Measurements from ENCODE around the gene INHBC. TPM values are rescaled to one million over a fixed set of nuclear protein-coding genes. Genes with fewer than 3 reads are reported as not detected.

INHBC gene, protein sequence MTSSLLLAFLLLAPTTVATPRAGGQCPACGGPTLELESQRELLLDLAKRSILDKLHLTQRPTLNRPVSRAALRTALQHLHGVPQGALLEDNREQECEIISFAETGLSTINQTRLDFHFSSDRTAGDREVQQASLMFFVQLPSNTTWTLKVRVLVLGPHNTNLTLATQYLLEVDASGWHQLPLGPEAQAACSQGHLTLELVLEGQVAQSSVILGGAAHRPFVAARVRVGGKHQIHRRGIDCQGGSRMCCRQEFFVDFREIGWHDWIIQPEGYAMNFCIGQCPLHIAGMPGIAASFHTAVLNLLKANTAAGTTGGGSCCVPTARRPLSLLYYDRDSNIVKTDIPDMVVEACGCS
- not detected for total RNA-seq
- polyA plus RNA-seq, result not detected
- long read RNA-seq, donor 1, result 0 reads
- long read RNA-seq, donor 2, result 0 reads

DNA sequence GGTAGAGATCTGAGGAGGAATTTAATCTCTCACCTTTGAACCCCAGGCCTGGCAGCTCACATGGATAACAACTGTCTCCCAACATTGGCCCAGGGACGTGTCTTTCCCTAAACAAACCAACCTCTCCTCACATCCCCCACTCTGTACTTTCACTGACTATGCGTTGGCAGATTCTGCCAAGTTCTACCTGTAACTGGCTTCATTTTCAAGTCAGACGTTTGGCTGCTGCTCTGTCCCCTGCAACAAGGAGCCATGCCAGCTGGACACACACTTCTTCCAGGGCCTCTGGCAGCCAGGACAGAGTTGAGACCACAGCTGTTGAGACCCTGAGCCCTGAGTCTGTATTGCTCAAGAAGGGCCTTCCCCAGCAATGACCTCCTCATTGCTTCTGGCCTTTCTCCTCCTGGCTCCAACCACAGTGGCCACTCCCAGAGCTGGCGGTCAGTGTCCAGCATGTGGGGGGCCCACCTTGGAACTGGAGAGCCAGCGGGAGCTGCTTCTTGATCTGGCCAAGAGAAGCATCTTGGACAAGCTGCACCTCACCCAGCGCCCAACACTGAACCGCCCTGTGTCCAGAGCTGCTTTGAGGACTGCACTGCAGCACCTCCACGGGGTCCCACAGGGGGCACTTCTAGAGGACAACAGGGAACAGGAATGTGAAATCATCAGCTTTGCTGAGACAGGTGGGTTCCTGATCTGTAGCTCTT is at the start of gene INHBC:
Gene INHBC (plus strand): TSS at position 268 of the 707 bp plus-strand sequence. CDS start 103 bp downstream, at position 371.
- intact Hi-C loops (cut with DNase I), result no loop called here
- DNase-seq (no peak), ATAC-seq (ENCODE audit: low FRiP score) (no peak)
- WGBS, 2 donors, result 74 to 75% methylated on average over 8 of the region's 8 CpGs
- H3K36me3 ChIP-seq (ENCODE audit: control insufficient read depth in 1 of 2, insufficient read depth in 2 of 2, low read length in 1 of 2), result no peaks in the 10 kb centered on the region
- H3K4me3 ChIP-seq (ENCODE audit: low read length in 2 of 2), result no peak within 1 kb of the TSS
- no peaks in the 10 kb centered on the region for H3K27me3 ChIP-seq (ENCODE audit: control insufficient read depth in 1 of 2, insufficient read depth in 2 of 2, low read length in 1 of 2)
- H3K27ac ChIP-seq (ENCODE audit: low read depth in 1 of 2, low read length in 2 of 2), result no peak within 1 kb of the TSS
- H3K4me1 ChIP-seq (ENCODE audit: control insufficient read depth in 1 of 2, insufficient read depth in 2 of 2, low read length in 2 of 2), result peaks cover 0 to 6% of the 10 kb centered on the region in 2 donors
- H3K9me3 ChIP-seq (ENCODE audit: control insufficient read depth, low read length), result no peaks in the 10 kb centered on the region

DNA sequence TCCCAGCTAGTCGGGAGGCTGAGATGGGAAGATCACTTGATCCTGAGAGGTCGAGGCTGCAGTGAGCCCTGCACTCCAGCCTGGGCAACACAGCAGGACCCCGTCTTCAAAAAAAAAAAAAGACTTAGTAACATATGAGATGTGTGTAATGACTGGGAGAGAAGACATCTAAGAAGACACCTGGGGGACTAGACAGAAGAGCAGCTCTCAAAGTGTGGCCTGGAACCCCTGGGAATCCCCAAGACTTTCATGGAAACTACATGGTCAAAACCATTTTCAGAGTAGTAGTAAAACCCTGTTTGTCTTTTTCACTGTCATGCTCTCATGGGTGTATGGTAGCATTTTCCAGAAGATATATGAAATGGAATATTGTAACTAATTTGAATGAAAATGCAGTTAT is 49.0 kb upstream of the INHBC start:
- Histone ChIP-seq H3K27ac (ENCODE audit: low read depth in 1 of 2, low read length in 2 of 2) (no peak overlapping the region), H3K4me1 (ENCODE audit: control insufficient read depth in 1 of 2, insufficient read depth in 2 of 2, low read length in 2 of 2) (no peaks in the 10 kb centered on the region), H3K4me3 (ENCODE audit: low read length in 2 of 2) (no peak overlapping the region), H3K27me3 (ENCODE audit: control insufficient read depth in 1 of 2, insufficient read depth in 2 of 2, low read length in 1 of 2) (no peaks in the 10 kb centered on the region), H3K9me3 (ENCODE audit: control insufficient read depth, low read length) (no peaks in the 10 kb centered on the region), H3K36me3 (ENCODE audit: control insufficient read depth in 1 of 2, insufficient read depth in 2 of 2, low read length in 1 of 2) (peaks cover 0 to 2% of the 10 kb centered on the region in 2 donors)
- 83 to 97% methylated on average over 3 of the region's 3 CpGs for WGBS, 2 donors
- DNase-seq, result no peak
- ATAC-seq (ENCODE audit: low FRiP score), result no peak
- intact Hi-C loops (cut with DNase I), result no loop called here

DNA sequence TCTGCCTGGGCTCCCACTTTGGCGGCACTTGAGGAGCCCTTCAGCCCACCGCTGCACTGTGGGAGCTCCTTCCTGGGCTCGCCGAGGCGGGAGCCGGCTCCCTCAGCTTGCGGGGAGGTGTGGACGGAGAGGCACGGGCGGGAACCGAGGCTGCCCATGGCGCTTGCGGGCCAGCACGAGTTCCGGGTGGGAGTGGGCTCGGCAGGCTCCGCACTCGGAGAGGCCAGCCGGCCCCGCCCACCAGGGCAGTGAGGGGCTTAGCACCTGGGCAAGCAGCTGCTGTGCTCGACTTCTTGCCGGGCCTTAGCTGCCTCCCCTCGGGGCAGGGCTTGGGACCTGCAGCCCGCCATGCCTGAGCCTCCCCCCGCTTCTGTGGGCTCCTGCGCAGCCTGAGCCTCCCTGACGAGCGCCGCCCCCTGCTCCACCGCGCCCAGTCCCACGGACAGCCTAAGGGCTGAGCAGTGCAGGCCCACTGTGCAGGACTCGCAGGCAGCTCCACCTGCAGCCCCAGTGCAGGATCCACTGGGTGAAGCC is 48.3 kb upstream of the INHBC start:
- intact Hi-C loops (cut with DNase I), result no loop called here
- H3K4me1 ChIP-seq (ENCODE audit: control insufficient read depth in 1 of 2, insufficient read depth in 2 of 2, low read length in 2 of 2), result no peaks in the 10 kb centered on the region

DNA sequence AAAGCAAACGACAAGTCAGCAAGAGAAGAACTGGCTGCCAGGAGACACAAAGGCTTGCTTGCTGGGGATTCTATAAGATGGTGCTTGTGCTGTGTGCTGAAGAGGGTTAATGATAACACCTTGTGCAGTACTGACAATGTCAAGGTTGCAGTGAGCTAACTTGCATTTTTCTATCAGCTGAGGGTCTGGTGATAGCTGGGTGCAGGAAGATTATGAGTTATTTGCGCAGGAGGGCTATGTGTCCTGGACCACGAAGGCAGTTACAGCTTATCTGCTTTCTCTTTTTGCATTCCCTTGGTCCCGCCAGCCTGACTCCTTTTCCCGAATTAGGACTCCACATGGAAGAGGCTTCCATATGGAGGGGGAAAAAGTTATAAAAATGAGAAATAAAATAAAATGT is 46.2 kb upstream of the INHBC start:
- Histone ChIP-seq H3K9me3 (ENCODE audit: control insufficient read depth, low read length) (no peaks in the 10 kb centered on the region), H3K27me3 (ENCODE audit: control insufficient read depth in 1 of 2, insufficient read depth in 2 of 2, low read length in 1 of 2) (no peaks in the 10 kb centered on the region), H3K36me3 (ENCODE audit: control insufficient read depth in 1 of 2, insufficient read depth in 2 of 2, low read length in 1 of 2) (peaks cover 0 to 2% of the 10 kb centered on the region in 2 donors), H3K27ac (ENCODE audit: low read depth in 1 of 2, low read length in 2 of 2) (no peak overlapping the region), H3K4me3 (ENCODE audit: low read length in 2 of 2) (no peak overlapping the region), H3K4me1 (ENCODE audit: control insufficient read depth in 1 of 2, insufficient read depth in 2 of 2, low read length in 2 of 2) (no peaks in the 10 kb centered on the region)
- ATAC-seq (ENCODE audit: low FRiP score) (no peak), DNase-seq (no peak)
- intact Hi-C loops (cut with DNase I), result no loop called here
- WGBS, 2 donors, result 88 to 91% methylated on average over 5 of the region's 5 CpGs

More for the DNA sequence above, 48.3 kb upstream of the INHBC start:
- ATAC-seq (ENCODE audit: low FRiP score) (no peak), DNase-seq (no peak)
- Histone ChIP-seq H3K27ac (ENCODE audit: low read depth in 1 of 2, low read length in 2 of 2) (no peak overlapping the region), H3K4me3 (ENCODE audit: low read length in 2 of 2) (no peak overlapping the region), H3K36me3 (ENCODE audit: control insufficient read depth in 1 of 2, insufficient read depth in 2 of 2, low read length in 1 of 2) (peaks cover 0 to 2% of the 10 kb centered on the region in 2 donors), H3K27me3 (ENCODE audit: control insufficient read depth in 1 of 2, insufficient read depth in 2 of 2, low read length in 1 of 2) (no peaks in the 10 kb centered on the region), H3K9me3 (ENCODE audit: control insufficient read depth, low read length) (no peaks in the 10 kb centered on the region)
- 95 to 96% methylated on average over 33 of the region's 33 CpGs for WGBS, 2 donors

DNA sequence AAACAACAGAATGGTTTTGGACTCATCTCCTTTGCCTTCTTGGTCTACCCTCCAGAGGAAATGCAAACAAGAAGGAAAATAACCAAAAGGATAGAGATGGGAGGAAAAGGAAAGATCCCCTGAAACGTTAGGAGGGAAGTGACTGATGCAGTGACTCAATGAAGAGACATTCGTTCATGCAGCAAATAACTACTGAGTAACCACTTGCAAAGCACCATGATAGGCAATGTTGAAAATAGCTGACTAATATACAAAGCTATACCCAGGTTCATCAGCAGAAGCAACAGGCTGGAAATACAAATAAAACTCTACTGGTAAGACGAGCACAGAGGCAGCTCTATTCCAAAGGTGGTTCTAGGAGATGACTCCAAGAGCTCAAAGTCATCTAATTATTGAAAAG is 45.6 kb upstream of the INHBC start:
- Histone ChIP-seq H3K36me3 (ENCODE audit: control insufficient read depth in 1 of 2, insufficient read depth in 2 of 2, low read length in 1 of 2) (peaks cover 0 to 2% of the 10 kb centered on the region in 2 donors), H3K27me3 (ENCODE audit: control insufficient read depth in 1 of 2, insufficient read depth in 2 of 2, low read length in 1 of 2) (no peaks in the 10 kb centered on the region), H3K9me3 (ENCODE audit: control insufficient read depth, low read length) (no peaks in the 10 kb centered on the region), H3K27ac (ENCODE audit: low read depth in 1 of 2, low read length in 2 of 2) (no peak overlapping the region), H3K4me1 (ENCODE audit: control insufficient read depth in 1 of 2, insufficient read depth in 2 of 2, low read length in 2 of 2) (no peaks in the 10 kb centered on the region), H3K4me3 (ENCODE audit: low read length in 2 of 2) (no peak overlapping the region)
- ATAC-seq (ENCODE audit: low FRiP score) (no peak), DNase-seq (no peak)
- intact Hi-C loops (cut with DNase I), result no loop called here
- WGBS, 2 donors, result 38 to 40% methylated on average over 3 of the region's 3 CpGs

DNA sequence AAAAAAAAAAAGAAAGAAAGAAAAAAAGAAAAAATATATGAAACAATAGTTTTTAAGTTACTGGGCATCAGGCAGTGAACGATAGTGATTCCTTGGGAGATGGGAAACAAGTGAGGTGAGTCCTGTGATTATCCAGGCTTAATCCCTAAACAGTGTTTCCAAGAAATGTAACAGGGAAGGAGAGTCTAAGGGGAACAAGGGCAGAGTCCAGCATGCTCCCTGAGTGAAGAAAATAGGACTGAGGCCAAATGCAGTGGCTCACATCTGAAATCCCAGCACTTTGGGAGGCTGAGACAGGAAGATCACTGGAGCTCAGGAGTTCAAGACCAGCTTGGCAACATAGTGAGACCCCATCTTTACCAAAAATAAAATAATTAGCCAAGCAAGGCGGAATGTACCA is 44.4 kb upstream of the INHBC start:
- ATAC-seq (ENCODE audit: low FRiP score) (no peak), DNase-seq (no peak)
- Histone ChIP-seq H3K27me3 (ENCODE audit: control insufficient read depth in 1 of 2, insufficient read depth in 2 of 2, low read length in 1 of 2) (no peaks in the 10 kb centered on the region), H3K4me3 (ENCODE audit: low read length in 2 of 2) (no peak overlapping the region), H3K4me1 (ENCODE audit: control insufficient read depth in 1 of 2, insufficient read depth in 2 of 2, low read length in 2 of 2) (no peaks in the 10 kb centered on the region), H3K36me3 (ENCODE audit: control insufficient read depth in 1 of 2, insufficient read depth in 2 of 2, low read length in 1 of 2) (peaks cover 0 to 2% of the 10 kb centered on the region in 2 donors), H3K27ac (ENCODE audit: low read depth in 1 of 2, low read length in 2 of 2) (no peak overlapping the region), H3K9me3 (ENCODE audit: control insufficient read depth, low read length) (no peaks in the 10 kb centered on the region)
- 95 to 98% methylated on average over 2 of the region's 2 CpGs for WGBS, 2 donors
- intact Hi-C loops (cut with DNase I), result no loop called here

DNA sequence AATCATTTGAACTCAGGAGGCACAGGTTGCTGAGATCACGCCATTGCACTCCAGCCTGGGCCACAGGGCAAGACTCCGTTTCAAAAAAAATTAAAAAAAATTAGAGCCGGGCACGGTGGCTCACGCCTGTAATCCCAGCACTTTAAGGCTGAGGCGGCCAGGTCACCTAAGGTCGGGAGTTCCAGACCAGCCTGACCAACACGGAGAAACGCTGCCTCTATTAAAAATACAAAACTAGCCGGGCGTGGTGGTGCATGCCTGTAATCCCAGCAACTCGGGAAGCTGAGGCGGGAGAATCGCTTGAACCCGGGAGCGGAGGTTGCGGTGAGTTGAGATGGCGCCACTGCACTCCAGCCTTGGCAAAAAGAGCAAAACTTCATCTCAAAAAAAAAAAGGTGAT is 39.5 kb upstream of the INHBC start:
- no peak overlapping the region for H3K27ac ChIP-seq (ENCODE audit: low read depth in 1 of 2, low read length in 2 of 2)
- no peak overlapping the region for H3K4me3 ChIP-seq (ENCODE audit: low read length in 2 of 2)
- H3K27me3 ChIP-seq (ENCODE audit: control insufficient read depth in 1 of 2, insufficient read depth in 2 of 2, low read length in 1 of 2), result no peaks in the 10 kb centered on the region
- intact Hi-C loops (cut with DNase I), result no loop called here
- peaks cover 0 to 1% of the 10 kb centered on the region in 2 donors for H3K4me1 ChIP-seq (ENCODE audit: control insufficient read depth in 1 of 2, insufficient read depth in 2 of 2, low read length in 2 of 2)
- ATAC-seq (ENCODE audit: low FRiP score), result no peak
- H3K9me3 ChIP-seq (ENCODE audit: control insufficient read depth, low read length), result no peaks in the 10 kb centered on the region
- WGBS, 2 donors, result 95% methylated on average over 18 of the region's 18 CpGs
- no peak for DNase-seq
- H3K36me3 ChIP-seq (ENCODE audit: control insufficient read depth in 1 of 2, insufficient read depth in 2 of 2, low read length in 1 of 2), result peaks cover 0 to 2% of the 10 kb centered on the region in 2 donors

DNA sequence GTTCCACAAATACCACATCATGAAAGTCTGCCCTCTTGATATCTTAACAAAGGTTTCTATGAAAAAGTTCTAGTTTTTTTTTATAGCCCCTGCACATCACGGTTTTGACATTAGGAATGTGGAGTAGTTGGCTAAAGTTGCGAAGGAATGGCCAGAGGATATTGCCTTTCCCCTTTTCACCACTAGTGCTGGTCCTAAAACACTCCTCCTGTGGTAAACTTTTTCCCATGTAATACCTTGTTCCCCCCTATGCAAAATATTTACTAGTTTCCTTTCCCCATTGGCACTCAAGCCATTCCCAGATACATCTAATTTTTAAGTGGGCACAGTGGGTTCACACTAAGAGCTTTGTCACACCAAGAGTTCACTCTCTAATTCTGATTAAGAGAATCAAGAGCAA is 37.1 kb upstream of the INHBC start:
- Histone ChIP-seq H3K9me3 (ENCODE audit: control insufficient read depth, low read length) (no peaks in the 10 kb centered on the region), H3K36me3 (ENCODE audit: control insufficient read depth in 1 of 2, insufficient read depth in 2 of 2, low read length in 1 of 2) (no peaks in the 10 kb centered on the region), H3K4me3 (ENCODE audit: low read length in 2 of 2) (no peak overlapping the region), H3K4me1 (ENCODE audit: control insufficient read depth in 1 of 2, insufficient read depth in 2 of 2, low read length in 2 of 2) (peaks cover 0 to 5% of the 10 kb centered on the region in 2 donors), H3K27me3 (ENCODE audit: control insufficient read depth in 1 of 2, insufficient read depth in 2 of 2, low read length in 1 of 2) (no peaks in the 10 kb centered on the region), H3K27ac (ENCODE audit: low read depth in 1 of 2, low read length in 2 of 2) (no peak overlapping the region)
- ATAC-seq (ENCODE audit: low FRiP score) (no peak), DNase-seq (no peak)
- 68 to 74% methylated on average over 2 of the region's 2 CpGs for WGBS, 2 donors
- intact Hi-C loops (cut with DNase I), result no loop called here
